HL-60 (cell line): Measurements from ENCODE around the gene NSMF.

Source experiments
- POLR2AphosphoS5 ChIP-seq: IDR thresholded peaks from 2 replicates; pipeline ENCODE4 v1.6.1; 2012; ENCODE audit warnings: low read depth
- SPI1 ChIP-seq: IDR thresholded peaks from 2 replicates; pipeline ENCODE4 v1.6.1; 2012; ENCODE audit warnings: low read depth, mild to moderate bottlenecking, borderline replicate concordance
- TF ChIP-seq, protein P1 (sequence below): IDR thresholded peaks from one replicate; pipeline ENCODE4 v1.5.1; 2011; ENCODE audit warnings: low read length, control low read depth, inconsistent platforms; ENCODE audit not compliant: insufficient read depth
- TF ChIP-seq, protein P2 (sequence below): IDR thresholded peaks from 2 replicates; pipeline ENCODE4 v1.6.1; 2012; ENCODE audit warnings: low read depth; ENCODE audit not compliant: insufficient replicate concordance

DNA sequence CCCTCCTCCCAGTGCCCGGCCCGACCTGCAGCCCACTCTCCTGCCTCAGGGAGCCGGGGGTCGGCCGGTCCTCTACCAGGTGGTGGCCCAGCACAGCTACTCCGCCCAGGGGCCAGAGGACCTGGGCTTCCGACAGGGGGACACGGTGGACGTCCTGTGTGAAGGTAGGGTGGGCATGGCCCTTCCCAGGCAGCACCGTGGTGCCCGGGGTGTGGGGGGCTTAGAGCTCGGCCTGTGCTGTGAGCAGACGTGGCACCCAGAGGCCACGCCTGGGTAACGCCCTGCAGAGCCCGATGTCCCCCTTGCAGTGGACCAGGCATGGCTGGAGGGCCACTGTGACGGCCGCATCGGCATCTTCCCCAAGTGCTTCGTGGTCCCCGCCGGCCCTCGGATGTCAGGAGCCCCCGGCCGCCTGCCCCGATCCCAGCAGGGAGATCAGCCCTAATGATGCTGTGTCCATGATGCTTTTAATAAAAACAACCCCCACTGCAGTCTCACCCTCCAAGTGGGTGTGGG is 25.2 kb downstream of the NSMF start:
- TF ChIP-seq, protein P1, sequence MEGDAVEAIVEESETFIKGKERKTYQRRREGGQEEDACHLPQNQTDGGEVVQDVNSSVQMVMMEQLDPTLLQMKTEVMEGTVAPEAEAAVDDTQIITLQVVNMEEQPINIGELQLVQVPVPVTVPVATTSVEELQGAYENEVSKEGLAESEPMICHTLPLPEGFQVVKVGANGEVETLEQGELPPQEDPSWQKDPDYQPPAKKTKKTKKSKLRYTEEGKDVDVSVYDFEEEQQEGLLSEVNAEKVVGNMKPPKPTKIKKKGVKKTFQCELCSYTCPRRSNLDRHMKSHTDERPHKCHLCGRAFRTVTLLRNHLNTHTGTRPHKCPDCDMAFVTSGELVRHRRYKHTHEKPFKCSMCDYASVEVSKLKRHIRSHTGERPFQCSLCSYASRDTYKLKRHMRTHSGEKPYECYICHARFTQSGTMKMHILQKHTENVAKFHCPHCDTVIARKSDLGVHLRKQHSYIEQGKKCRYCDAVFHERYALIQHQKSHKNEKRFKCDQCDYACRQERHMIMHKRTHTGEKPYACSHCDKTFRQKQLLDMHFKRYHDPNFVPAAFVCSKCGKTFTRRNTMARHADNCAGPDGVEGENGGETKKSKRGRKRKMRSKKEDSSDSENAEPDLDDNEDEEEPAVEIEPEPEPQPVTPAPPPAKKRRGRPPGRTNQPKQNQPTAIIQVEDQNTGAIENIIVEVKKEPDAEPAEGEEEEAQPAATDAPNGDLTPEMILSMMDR = no peak
- TF ChIP-seq POLR2AphosphoS5 = no peak
- TF ChIP-seq, protein P2, sequence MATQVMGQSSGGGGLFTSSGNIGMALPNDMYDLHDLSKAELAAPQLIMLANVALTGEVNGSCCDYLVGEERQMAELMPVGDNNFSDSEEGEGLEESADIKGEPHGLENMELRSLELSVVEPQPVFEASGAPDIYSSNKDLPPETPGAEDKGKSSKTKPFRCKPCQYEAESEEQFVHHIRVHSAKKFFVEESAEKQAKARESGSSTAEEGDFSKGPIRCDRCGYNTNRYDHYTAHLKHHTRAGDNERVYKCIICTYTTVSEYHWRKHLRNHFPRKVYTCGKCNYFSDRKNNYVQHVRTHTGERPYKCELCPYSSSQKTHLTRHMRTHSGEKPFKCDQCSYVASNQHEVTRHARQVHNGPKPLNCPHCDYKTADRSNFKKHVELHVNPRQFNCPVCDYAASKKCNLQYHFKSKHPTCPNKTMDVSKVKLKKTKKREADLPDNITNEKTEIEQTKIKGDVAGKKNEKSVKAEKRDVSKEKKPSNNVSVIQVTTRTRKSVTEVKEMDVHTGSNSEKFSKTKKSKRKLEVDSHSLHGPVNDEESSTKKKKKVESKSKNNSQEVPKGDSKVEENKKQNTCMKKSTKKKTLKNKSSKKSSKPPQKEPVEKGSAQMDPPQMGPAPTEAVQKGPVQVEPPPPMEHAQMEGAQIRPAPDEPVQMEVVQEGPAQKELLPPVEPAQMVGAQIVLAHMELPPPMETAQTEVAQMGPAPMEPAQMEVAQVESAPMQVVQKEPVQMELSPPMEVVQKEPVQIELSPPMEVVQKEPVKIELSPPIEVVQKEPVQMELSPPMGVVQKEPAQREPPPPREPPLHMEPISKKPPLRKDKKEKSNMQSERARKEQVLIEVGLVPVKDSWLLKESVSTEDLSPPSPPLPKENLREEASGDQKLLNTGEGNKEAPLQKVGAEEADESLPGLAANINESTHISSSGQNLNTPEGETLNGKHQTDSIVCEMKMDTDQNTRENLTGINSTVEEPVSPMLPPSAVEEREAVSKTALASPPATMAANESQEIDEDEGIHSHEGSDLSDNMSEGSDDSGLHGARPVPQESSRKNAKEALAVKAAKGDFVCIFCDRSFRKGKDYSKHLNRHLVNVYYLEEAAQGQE = no peak
- TF ChIP-seq SPI1 = no peak
